Measurements from ENCODE around the gene COX5B.
"Not testable (repeated sequence)": the region's sequence is repeated elsewhere in the genome, so short reads cannot be mapped to it uniquely, and the experiment has no call there.

COX5B gene

DNA sequence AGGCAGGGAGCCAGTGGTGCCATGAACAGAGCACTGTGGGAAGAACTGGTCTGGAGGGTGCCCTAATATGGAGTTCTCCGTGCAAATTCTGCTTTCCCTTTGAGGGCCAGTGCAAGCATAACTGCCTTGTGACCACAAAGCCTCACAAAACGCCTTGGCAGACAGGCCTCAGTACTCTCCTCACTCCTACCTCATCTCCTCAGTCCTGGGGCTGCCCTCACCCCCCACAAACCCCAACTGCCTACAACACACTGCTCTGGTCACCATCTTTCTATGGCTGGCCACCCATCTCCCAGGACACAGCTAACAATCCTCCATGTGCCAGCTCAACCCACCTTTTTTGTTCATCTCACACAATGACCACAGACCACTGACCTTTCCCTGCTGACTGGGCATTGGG is 8.9 kb downstream of the COX5B start:
- DNase-seq = no peak

DNA sequence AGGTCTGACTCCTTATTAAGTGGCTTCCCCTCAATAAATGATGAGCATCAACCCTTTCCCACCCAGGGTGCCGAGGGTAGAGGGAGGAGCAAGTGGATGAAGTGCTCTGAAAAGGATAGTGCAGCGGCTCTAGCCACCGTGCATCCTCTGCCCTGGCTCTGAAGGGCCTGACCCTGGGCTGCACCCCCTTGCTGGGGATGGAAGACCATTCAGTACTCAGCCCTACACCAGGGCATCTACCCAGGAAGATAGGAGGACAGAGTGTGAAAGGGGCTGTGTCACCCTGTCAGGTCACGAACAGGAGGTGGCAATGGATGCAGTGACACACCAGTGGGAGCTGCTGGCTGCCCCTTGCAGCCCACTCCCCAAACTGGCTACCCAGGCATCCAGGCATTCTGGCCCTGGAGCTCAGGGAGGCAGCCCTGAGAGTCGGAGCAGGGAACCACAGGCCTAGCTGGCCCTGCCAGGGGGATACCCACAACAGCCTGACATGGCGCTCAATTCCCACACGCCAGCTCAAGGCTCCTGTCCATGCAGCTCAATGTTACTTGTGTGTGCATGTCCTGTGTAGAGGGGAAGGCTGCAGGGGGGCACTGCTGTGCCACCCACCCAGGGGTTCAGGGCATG is 10.4 kb downstream of the COX5B start:
- no peak for DNase-seq

DNA sequence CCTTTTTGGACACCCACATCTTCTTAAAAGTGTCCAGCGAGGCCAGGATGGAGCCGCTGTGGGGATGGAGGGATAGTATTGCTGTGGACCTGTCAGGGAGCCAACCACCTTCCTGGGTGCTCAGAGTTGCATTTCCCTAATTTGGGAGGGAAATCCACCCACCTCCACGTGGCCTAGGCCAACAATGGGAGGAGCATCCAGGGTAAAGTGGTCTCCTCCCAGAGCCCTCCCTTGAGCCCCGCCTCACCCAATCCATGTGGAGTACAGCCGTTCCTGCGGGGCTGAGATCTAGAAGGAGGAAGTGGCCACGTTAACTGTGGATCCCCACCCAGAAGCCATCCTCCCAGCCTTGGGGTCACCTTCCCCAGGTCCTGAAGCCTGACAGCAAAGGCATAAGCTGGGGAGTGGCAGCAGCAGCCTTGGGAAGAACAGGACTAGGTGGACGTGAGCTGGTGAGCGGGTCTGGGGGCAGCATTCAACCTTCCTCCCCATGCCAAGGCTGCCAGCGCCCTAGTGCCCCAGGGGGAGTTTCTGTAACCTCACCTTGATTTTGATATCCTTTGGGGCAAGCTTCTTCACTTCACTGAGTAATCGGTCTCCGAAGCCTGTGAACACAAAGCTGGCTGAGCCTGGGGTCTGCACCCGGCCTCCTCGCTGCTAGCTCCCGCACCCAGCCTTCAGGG is 11.2 kb downstream of the COX5B start:
- DNase-seq = no peak

DNA sequence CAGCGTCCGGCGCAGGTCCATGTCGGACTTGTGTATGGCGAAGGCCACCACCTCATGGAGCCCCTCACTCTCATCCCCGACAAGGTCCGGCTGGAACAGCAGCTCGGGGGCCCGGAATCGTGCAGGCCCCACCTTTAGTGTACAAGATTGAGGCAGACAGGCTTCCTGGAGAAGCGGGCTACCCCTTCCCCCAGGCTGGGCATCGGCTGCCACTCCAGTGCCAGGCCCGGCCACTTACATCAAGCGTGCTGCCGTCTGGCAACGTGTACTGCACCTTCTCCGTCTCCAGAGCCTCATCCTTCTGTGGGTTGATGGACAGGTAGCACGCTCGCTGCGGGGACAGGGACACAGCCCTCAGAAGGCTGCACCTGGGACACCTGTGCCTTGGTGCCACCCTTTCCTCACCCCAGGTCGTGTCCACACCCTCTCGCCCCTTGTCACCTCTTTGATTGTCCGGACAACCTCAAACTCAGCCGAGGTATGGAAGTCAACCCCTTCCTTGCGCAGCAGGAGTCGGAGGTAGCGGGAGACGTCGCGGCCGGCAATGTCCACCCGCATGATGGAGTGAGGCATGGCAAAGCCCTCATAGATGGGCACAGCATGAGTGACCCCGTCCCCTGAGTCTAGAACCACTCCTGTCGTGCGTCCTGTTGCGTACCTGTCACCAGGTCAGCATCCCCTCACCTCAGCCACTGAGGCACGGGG is 12.3 kb downstream of the COX5B start:
- DNase-seq = no peak

DNA sequence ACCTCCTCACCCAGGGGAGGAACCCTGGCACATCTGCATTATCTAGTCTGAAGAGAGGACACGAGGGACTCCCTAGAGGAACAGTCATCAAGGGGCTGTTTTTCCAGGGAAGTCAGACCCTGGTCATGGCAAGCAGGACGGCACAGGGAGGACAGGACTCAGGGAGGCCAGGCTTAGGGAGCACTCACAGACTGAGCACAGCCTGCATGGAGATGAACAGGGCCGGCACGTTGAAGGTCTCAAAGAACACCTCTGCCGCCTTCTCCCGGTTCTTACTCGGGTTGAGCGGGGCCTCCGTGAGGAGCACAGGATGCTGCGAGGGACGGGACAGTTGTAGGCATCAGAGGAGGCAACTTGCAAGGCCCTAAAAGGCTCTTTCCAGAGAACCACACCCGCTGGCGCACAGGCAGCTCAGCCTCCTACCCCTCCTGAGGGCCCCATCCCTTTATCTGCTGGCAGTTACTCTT is 12.9 kb downstream of the COX5B start:
- no peak for DNase-seq

DNA sequence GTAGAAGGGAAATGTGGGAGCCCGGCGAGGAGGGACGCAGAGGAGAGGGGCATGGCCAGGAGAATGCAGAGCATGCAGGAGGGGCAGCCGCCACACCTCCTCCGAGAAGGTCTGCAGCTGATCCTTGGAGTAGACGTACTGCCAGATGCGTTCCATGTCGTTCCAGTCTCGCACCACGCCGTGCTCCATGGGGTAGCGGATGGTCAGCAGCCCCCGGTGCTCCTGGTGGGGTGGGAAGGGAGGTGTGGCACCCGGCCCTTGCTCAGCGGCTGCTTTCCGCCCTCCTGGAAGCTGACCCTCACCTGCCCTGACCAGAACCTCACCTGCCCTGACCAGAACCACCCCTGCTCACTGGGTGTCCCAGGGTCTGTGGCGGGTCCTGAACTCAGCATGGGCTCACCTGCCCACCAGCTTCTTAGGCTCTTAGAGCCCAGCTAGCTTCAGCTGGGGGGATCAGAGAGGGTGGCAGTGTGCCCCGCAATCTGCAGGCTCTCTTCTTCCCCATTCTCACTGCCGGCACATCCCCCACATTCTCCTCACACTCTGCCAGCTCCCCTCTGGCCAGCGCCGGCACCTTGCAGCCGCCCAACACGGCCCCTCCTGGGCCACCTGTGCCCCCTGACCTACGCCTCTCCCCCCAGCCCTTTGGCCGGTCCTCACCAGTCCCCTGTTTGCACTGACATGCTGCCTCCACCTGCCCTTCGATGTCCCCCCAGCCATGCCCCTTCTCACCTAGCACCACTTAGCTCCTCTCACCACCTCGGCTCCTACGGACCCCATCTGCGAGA is 13.6 kb downstream of the COX5B start:
- no peak for DNase-seq

DNA sequence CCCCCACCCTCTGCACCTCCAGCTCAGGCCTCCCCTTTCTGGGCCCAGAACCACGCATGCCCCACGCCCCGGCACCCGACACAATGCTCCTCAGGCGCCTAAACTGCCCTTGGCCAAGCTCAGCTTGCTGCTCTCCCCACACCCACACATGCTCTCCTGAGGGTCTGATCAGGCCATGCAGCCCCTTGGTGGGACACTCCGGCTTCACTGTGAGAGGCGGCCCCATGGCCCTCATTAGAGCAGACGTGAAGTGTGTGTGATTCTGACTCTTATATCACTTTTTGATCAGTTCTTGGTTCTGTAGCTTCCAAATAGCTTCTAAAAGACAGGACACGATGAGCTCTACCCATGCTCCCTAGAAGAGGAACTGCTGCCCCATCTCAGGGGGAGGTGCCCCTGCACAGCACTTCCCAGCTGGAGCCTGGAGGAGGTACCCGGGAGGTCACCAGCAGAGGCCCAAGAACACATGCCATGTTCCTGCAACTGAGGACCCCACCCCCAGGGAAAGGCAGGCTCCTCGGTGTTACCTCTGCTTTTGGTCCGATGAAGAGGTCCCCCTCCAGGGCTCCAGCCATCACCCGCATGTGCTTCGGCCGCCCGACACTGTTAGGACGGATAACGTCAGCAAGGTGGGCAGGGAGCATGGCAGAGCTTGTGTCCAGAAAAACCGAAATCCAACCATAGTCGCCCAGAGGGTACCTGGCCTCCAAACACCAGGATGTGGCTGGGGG is 14.3 kb downstream of the COX5B start:
- DNase-seq = no peak

DNA sequence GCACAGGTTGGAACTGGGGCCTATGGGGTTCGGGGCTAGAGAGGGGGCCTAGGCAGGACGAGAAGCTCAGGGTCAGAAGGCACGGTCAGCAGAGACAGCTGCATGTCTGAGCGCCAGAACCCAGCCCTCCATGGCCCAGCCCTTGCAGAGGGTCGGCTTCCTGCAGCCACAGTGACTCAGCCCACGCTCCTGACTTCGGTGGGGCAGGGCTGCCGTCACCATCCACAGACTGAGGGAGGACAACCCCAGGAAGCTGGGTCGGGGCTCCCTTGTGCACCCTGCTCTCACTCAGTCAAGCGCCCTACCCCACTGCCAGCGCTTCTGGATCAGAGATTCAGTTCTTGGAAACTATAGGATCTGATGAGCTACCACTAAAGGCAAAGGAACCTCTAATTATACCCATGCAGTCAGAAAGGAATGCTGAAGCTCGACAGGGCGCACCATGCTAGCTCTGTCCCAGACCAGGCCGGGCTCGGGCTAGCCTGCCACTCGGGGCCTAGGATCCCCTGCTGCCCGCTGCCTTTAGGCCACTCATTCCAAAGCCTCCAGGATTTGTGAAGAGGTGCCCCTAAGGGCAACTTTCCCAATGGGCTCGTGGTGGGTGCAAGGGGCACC is 15.0 kb downstream of the COX5B start:
- DNase-seq = no peak

DNA sequence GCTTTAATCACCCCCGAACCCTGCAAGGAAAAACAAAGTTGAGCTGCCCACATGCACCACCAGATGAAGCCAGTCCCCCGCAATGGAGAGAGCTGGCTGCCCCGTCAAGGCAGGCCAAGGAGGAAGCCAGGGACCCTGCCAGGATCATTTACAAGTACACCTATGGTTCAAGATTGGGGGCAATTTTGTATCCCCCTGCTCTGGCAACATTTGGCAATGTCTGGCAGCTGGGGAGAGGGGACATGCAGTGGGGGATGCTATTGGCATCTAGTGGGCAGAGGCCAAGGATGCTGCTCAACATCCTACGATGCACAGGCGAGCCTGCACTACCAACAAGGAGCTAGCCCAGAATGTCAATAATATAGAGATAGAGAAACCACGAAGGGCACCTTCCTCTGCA is 16.1 kb downstream of the COX5B start:
- no peak for DNase-seq

DNA sequence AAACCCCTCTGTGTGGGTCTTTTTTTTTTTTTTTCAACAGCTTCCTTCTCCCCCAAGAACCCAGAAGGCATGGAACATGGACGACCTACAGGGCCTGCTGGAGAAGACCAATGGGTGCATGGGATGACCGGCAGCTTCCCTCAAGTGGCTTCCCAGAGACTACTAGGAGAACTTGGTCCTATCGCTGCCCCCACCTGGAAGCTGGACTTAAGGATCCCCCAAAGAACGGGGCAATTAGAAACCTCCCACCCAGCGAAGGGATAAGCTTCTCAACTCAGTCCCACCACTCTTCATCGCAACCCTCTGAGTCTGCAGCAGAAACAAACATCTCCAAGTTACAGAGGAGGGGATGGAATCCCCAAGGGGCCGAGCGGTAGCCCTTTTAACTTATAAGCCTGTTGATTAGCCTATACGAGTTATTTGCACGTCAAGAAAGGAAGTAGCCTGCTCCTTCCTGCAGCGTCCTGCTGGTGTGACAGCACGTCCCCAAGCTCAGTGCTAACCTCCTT is 16.6 kb downstream of the COX5B start:
- no peak for DNase-seq

DNA sequence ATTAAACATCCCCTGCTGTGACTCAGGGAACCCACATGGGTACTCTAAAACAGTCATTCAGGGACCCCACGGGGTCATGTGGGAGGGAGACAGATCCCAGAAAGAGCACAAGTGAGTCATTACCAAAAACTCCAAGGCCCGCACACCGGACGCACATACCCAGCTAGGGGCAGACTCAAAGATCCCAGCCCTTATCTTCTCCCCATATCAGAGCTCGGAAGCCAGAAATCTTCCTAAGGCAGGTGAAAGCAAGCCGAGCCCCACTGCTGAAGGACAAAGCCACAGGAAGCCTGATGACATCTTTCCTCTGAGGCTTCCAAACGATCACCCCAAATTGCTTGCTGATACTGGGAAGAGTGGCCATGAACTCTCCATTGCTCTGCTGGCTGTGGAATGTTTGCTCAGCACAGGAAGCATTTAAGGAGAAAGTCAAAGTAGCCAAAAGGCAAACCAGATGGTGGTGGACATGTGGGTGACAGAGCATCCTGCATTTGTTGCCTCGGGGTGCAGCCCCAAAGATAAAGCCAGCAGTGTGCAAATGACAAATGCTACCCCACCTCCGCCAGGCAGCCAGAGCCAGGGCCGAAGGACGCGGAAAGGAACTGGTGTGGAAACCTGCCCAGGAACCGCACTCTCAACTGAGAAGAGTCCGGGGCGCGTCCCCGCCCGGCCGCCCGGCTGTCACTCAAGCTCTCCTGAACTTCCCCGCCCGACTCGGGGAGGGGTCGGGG is 17.2 kb downstream of the COX5B start:
- DNase-seq = peak; percentile 91

DNA sequence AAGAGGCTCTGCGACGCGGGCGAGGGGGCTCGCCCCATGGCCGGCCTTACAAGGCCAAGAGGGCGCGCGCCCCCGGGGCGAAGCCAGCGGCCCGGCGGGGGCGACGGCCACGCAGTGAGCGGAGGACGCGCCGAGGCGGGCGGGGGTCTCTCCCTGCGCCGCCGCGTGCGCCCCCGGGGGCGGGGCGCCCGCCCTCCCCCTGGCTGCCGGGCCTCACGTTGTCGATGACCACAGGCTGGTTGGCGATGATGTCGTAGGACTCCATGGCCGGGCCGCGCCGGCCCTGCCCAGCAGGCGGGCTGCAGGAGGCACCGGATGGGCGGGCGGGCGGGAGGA is 17.7 kb downstream of the COX5B start:
- no peak for DNase-seq

DNA sequence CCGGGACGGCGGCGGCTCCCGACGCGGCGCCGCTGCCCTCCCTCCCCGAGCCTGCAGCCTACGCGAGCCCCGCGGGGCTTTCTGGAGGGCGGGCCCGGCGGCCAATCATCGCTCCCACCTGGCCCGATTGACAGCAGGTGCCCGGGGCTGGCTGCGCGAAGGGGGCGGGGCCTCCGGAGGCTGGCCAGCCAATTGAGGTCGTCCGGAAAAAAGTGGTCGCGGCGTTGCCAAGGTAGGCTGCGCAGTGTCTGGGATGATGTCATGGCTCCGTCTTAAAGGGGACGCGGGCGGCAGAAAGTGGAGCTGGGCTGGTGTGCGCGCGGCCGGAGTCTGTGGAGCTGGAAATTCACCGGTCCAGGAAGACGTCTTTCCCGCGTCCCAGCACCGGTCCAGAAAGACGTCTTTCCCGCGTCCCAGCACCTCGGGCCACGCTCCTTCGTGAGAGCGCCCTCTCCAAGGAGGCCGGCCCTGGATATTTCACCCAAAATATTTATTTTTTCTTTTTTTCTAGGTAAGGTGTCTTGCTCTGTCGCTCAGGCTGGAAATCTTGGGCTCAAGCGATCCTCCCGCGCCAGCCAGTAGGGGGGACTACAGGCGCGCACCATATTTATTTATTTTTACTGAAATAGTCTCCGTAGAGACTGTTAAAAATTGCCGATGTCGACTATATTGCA is 18.2 kb downstream of the COX5B start, which contains the start of gene ACTR1B:
Gene ACTR1B, minus strand, starts transcription at position 83 of the 674 bp plus-strand sequence. CDS start 154 bp downstream, outside the sequence.
- peak; percentile 98 for DNase-seq

DNA sequence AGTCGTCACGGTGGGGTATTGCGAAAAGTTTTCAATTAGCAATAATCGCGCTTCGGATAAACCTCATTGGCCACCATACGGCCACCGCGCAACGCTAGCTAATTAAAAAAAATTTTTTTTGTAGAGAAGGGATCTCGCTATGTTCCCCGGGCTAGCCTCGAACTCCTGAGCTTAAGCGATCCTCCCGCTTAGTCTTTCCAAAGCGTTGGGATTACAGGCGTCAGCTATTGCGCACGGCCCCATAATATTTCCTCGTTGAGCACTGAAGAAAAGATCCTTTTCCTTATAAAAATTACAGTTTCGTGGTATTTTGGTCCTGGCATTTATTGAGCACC is 18.7 kb downstream of the COX5B start:
- DNase-seq = no peak

DNA sequence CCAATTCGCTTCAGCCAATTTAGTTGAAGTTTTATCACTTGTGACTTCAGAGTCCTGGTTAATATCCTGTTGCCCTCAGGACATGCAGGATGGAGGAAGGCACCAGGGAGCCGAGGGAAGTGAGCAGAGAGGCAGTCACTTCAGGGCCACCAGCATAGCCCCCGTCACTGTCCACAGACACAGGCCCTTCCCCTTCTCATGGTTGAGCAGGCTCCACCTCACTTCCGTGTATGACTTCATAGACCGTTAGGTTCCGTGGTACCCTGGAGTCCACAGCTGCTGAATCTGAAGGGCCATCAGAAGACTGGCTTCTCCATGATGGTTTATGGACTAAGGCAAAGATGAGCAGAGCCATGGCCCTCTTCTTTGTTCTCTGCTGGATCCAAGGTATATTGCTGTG is 23.6 kb downstream of the COX5B start, which contains the start of gene C2orf92:
Gene C2orf92, plus strand, starts transcription at position 266 of the 400 bp plus-strand sequence. Its CDS starts 76 bp downstream, at position 342.
- DNase-seq = no peak

DNA sequence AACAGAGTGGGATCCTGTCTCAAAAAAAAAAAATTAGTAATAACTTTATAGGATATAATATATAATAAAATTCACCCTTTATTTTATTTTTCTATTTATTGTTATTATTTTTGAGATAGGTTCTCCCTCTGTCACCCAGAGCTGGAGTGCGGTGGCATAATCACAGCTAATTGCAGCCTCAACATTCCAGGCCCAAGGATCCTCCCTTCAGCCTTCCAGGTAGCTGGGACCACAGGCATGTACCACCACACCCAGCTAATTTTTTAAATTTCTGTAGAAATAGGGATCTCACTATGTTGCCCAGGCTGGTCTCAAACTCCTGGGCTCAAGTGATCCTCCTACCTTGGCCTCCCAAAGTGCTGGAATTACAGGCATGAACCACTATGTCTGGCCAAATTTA is 24.6 kb downstream of the COX5B start:
- DNase-seq = no peak

DNA sequence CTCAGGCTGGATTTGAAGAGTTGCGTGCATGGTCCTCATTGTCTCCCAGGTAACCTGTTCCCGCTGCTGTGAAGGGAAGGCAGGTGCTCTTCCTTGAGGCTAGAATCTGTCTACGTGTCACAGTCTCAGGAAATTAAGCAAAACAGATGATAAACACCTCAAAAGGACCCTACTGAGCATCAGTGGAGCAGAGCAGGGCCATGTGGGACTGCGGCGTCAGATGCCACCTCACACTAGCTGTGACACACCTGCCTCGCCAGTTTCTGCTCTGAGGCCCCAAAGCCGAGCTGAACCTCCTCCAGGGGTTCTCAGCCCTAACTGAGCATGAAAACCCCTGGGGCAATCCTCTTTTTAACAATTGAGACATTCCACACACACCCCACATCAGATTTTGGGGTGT is 25.7 kb downstream of the COX5B start:
- no peak for DNase-seq

DNA sequence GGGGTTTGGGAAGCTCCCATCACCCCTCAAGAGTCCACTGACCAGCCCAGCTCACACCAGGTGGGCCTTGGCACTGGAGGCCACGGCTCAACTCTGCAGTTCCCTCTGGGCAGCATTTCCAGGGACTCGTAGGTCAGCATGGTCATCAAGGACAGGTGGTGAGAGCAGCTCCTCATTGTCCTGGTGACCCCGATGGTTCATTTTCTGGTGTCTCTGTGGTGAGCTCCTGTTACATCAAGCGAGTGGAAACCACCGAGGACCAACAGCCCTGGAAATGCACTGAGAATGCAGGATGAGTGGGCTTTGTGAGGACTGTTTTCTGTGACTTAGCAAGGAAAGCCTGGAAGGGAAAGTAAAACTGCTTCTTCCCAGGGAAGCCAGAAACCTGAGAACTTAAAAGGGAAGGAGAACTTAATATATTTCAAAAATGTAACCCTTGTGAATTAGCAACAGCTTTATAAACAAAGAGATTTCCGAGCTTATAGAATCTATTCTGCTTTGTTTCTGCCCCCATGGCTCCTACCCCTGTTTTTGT is 26.8 kb downstream of the COX5B start:
- not testable (repeated sequence) for DNase-seq

DNA sequence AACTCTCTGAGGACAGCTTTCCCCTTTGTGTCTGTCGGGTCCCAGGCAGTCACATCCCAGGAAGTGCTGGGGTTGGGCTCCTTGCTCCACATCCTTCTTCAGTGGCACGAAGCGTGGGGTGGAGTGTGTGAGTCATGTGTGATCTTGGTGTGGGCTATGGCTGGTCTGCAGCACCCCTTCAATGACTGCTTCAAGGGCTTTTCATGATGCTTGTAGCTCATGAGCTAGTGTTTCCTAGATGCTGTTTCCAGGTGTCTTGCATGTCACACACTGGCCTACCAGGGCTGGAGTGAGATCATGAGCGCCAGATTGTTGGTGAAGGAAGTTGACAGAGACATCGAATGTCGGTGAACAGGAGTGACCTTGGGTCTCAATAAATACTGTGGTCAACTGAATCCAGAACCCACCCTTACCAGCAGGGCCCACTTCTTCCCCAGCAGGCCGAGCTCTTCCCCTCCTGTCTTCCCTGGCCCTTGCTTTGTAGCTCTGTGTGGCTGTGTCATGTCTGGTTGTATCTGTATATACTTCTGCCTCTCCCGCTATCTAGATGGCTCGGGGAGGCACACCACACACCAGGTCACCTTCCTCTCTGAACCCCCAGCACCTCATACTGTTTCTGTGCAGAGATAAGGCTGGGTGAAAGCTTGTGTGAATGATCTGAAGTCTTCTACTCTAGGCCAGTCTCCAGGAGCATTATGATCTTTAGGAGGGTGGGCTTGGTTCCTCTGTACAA is 27.5 kb downstream of the COX5B start:
- peak; percentile 49 for DNase-seq

DNA sequence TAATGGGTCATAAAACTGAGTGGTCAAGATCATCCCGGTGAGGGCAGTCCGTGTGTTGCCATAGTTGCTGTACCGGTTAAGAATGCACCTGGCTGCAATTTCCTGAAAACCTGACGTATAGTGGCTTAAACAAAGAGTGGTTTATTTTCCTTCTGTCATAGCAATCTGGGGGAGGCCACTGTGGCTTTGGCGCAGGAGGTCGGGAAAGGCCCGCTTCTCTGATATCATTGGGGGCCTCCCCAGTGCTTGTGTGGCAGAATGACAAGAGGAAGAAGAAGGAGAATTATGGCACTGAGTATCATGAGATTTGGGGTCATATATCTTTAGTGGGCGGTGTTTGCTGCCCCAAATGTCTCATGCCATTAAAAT is 28.0 kb downstream of the COX5B start:
- peak; percentile 67 for DNase-seq
